Suprapubic skin (tissue), 4 donors: Measurements from ENCODE around the gene KIF12. TPM values are rescaled to one million over a fixed set of nuclear protein-coding genes. Genes with fewer than 3 reads are reported as not detected.
A peak's percentile ranks its signal among the peaks of the same experiment; 100 is the strongest.

Experiments
- DNase-seq, 2 donors: peaks; one replicate each; pipeline ENCODE4 v3.0.0-alpha.2; 2019; ENCODE audit warnings: low spot score in 2 of 2
- H3K27ac ChIP-seq: fragments of 200-600 bp; sonication (generic); one replicate; pipeline ENCODE4 v1.5.1; 2019
- H3K27me3 ChIP-seq: fragments of 200-600 bp; sonication (generic); one replicate; pipeline ENCODE4 v1.5.1; 2019
- H3K36me3 ChIP-seq: fragments of 200-600 bp; sonication (generic); one replicate; pipeline ENCODE4 v1.5.1; 2019
- H3K4me1 ChIP-seq: fragments of 200-600 bp; sonication (generic); one replicate; pipeline ENCODE4 v1.5.1; 2019
- H3K4me3 ChIP-seq: fragments of 200-600 bp; sonication (generic); one replicate; pipeline ENCODE4 v1.5.1; 2019; ENCODE audit warnings: mild to moderate bottlenecking
- H3K9me3 ChIP-seq: fragments of 200-600 bp; sonication (generic); one replicate; pipeline ENCODE4 v1.5.1; 2019
- CTCF ChIP-seq, 2 donors: fragments of 200-600 bp in 1 of 2; fragments of 450-650 bp in 1 of 2; sonication (generic) in 1 of 2; IDR thresholded peaks; one replicate each; pipeline ENCODE4 v1.5.1; 2016 to 2019; ENCODE audit warnings: antibody characterized with exemption in 2 of 2, mild to moderate bottlenecking in 1 of 2, moderate library complexity in 1 of 2
- EP300 ChIP-seq: sonication (generic); formaldehyde crosslinking; IDR thresholded peaks from one replicate; pipeline ENCODE4 v1.6.1; 2017; ENCODE audit warnings: antibody characterized with exemption
- POLR2A ChIP-seq, 2 donors: fragments of 450-650 bp; IDR thresholded peaks; one replicate each; pipeline ENCODE4 v1.6.1; 2017; ENCODE audit warnings: antibody characterized with exemption in 2 of 2, mild to moderate bottlenecking in 2 of 2, moderate library complexity in 2 of 2
- POLR2AphosphoS5 ChIP-seq, 3 donors: sonication (generic); formaldehyde crosslinking; IDR thresholded peaks; one replicate each; pipeline ENCODE4 v1.6.1; 2017; ENCODE audit warnings: antibody characterized with exemption in 3 of 3
- WGBS: methylation state at CpG from one replicate; pipeline ENCODE4 v1.1.5; 2018; 5-methylcytosine and 5-hydroxymethylcytosine counted together
- total RNA-seq, 4 donors: library from RNA; depleted of rRNA; stranded (reverse); fragments of >200 nt; gene quantifications; one replicate each; pipeline ENCODE4 v1.1.0, GENCODE V29; 2016

KIF12 gene
- total RNA-seq, 4 donors from 2014 or later = 1.1 to 3.1 (median 2.1) TPM

GRCh38 chr9:114059047-114059803 lies 39.9 kb downstream of the KIF12 start:
- WGBS = 80% methylated on average over 8 of the region's 8 CpGs
- no peaks in the 10 kb centered on the region for H3K36me3 ChIP-seq
- TF ChIP-seq EP300 = no peak
- no peak for TF ChIP-seq POLR2A (IDR thresholded peaks at IDR 0.05)
- TF ChIP-seq CTCF (IDR thresholded peaks at IDR 0.05) = no peak
- no peak for TF ChIP-seq POLR2AphosphoS5 (IDR thresholded peaks at IDR 0.05)
- H3K4me3 ChIP-seq = no peak overlapping the region
- no peaks in the 10 kb centered on the region for H3K27me3 ChIP-seq
- no peaks in the 10 kb centered on the region for H3K4me1 ChIP-seq
- H3K27ac ChIP-seq = no peak overlapping the region
- H3K9me3 ChIP-seq = no peaks in the 10 kb centered on the region
- peak in 1 of 2 donors; percentile 61 for DNase-seq

GRCh38 chr9:114058688-114059046 lies 40.4 kb downstream of the KIF12 start:
- no peak overlapping the region for H3K27ac ChIP-seq
- 92% methylated on average over 4 of the region's 4 CpGs for WGBS
- peak in 1 of 2 donors; percentile 18 for DNase-seq
- H3K4me1 ChIP-seq = no peaks in the 10 kb centered on the region
- no peaks in the 10 kb centered on the region for H3K9me3 ChIP-seq
- peaks cover 1% of the 10 kb centered on the region for H3K36me3 ChIP-seq
- H3K4me3 ChIP-seq = no peak overlapping the region
- no peaks in the 10 kb centered on the region for H3K27me3 ChIP-seq
- TF ChIP-seq EP300 (no peak), CTCF (IDR thresholded peaks at IDR 0.05) (no peak), POLR2A (IDR thresholded peaks at IDR 0.05) (no peak), POLR2AphosphoS5 (IDR thresholded peaks at IDR 0.05) (no peak)

- no peaks in the 10 kb centered on the region for H3K27me3 ChIP-seq
- H3K4me3 ChIP-seq = no peak overlapping the region
- no peak for TF ChIP-seq POLR2A (IDR thresholded peaks at IDR 0.05)
- no peak for TF ChIP-seq CTCF (IDR thresholded peaks at IDR 0.05)
- no peak for TF ChIP-seq EP300
- TF ChIP-seq POLR2AphosphoS5 (IDR thresholded peaks at IDR 0.05) = no peak
- H3K4me1 ChIP-seq = no peaks in the 10 kb centered on the region
- H3K36me3 ChIP-seq = peaks cover 3% of the 10 kb centered on the region
- 74% methylated on average over 6 of the region's 7 CpGs for WGBS
- DNase-seq = peak; percentile 15 to 65
- no peak overlapping the region for H3K27ac ChIP-seq
- H3K9me3 ChIP-seq = no peaks in the 10 kb centered on the region
Observed at GRCh38 chr9:114057161-114057885, 41.8 kb downstream of the KIF12 start.

GRCh38 chr9:114056527-114056926 lies 42.6 kb downstream of the KIF12 start:
- TF ChIP-seq POLR2A (IDR thresholded peaks at IDR 0.05) = no peak
- no peak for TF ChIP-seq POLR2AphosphoS5 (IDR thresholded peaks at IDR 0.05)
- no peak for TF ChIP-seq CTCF (IDR thresholded peaks at IDR 0.05)
- no peak for TF ChIP-seq EP300

GRCh38 chr9:114055894-114056293 lies 43.2 kb downstream of the KIF12 start:
- Histone ChIP-seq H3K9me3 (no peaks in the 10 kb centered on the region), H3K27ac (no peak overlapping the region), H3K4me1 (no peaks in the 10 kb centered on the region), H3K4me3 (no peak overlapping the region), H3K27me3 (no peaks in the 10 kb centered on the region), H3K36me3 (peaks cover 8% of the 10 kb centered on the region)
- DNase-seq = peak in 1 of 2 donors; percentile 26
- no peak for TF ChIP-seq POLR2AphosphoS5 (IDR thresholded peaks at IDR 0.05)
- no peak for TF ChIP-seq EP300
- no peak for TF ChIP-seq POLR2A (IDR thresholded peaks at IDR 0.05)
- no peak for TF ChIP-seq CTCF (IDR thresholded peaks at IDR 0.05)
- 93% methylated on average over 7 of the region's 7 CpGs for WGBS

More at GRCh38 chr9:114056527-114056926, 42.6 kb downstream of the KIF12 start:
- no peak overlapping the region for H3K27ac ChIP-seq
- no peak overlapping the region for H3K4me3 ChIP-seq
- no peaks in the 10 kb centered on the region for H3K4me1 ChIP-seq
- H3K27me3 ChIP-seq = no peaks in the 10 kb centered on the region
- H3K9me3 ChIP-seq = no peaks in the 10 kb centered on the region
- no peak for DNase-seq
- H3K36me3 ChIP-seq = peaks cover 3% of the 10 kb centered on the region
- 94% methylated on average over 5 of the region's 5 CpGs for WGBS
